Measurements from ENCODE around the gene SDC1. TPM values are rescaled to one million over a fixed set of nuclear protein-coding genes. Genes with fewer than 3 reads are reported as not detected.

The SDC1 gene
- total RNA-seq, 1 donor from 2014 or later: 3.6 TPM

DNA sequence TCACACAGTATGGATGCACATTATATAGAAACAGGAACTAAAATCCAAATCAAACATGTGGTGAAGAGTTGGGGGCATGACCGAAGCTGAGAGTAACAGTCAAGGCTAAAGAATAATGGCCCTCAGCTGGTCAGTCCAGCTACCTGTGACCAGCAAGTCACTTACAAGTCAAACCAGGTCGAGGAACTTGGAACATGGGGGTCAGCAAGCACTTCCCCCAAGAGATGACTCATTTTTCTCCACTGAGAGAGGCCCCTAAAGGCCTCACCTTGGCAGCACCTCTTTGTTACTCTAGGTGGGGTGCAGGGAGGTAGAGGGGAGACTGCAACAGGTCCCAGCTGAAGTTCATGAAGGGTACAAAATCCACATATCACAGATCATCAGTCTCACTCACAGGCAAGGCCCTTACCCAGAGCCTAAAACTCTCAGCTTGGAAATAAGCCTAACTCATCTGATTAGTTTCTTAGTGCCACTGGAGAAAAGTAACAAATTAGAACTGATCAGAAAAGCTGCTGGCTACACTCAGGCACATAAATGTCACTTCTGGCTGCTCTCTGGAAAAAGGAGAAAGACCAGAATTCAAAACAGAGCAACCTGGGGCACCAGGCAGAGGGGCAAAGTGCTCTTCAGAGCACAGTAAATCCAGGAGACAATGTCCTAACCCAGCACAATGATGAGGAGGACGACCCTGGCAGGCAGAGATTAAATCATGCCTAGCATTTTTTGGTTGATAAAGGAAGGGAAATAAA lies 4.0 kb downstream of the SDC1 start:
- Mint-ChIP-seq H3K27ac (ENCODE audit: unreplicated experiment) (no peak overlapping the region), H3K9me3 (ENCODE audit: unreplicated experiment) (no peaks in the 10 kb centered on the region), H3K4me1 (ENCODE audit: unreplicated experiment) (peaks cover 4% of the 10 kb centered on the region), H3K27me3 (ENCODE audit: unreplicated experiment) (peaks cover 21% of the 10 kb centered on the region), H3K36me3 (ENCODE audit: low read depth, unreplicated experiment) (peaks cover 4% of the 10 kb centered on the region), H3K4me3 (ENCODE audit: unreplicated experiment) (no peak overlapping the region)
- no peak for DNase-seq (ENCODE audit: low spot score)
- TF ChIP-seq, protein P1, sequence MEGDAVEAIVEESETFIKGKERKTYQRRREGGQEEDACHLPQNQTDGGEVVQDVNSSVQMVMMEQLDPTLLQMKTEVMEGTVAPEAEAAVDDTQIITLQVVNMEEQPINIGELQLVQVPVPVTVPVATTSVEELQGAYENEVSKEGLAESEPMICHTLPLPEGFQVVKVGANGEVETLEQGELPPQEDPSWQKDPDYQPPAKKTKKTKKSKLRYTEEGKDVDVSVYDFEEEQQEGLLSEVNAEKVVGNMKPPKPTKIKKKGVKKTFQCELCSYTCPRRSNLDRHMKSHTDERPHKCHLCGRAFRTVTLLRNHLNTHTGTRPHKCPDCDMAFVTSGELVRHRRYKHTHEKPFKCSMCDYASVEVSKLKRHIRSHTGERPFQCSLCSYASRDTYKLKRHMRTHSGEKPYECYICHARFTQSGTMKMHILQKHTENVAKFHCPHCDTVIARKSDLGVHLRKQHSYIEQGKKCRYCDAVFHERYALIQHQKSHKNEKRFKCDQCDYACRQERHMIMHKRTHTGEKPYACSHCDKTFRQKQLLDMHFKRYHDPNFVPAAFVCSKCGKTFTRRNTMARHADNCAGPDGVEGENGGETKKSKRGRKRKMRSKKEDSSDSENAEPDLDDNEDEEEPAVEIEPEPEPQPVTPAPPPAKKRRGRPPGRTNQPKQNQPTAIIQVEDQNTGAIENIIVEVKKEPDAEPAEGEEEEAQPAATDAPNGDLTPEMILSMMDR (IDR thresholded peaks at IDR 0.05; ENCODE audit: unreplicated experiment): no peak

GRCh38 chr2:20219763-20220380 lies 5.1 kb downstream of the SDC1 start:
- TF ChIP-seq, protein P1 (IDR thresholded peaks at IDR 0.05; ENCODE audit: unreplicated experiment): no peak
- H3K27ac Mint-ChIP-seq (ENCODE audit: unreplicated experiment): peak overlapping the region; percentile 13
- no peaks in the 10 kb centered on the region for H3K9me3 Mint-ChIP-seq (ENCODE audit: unreplicated experiment)
- peaks cover 4% of the 10 kb centered on the region for H3K4me1 Mint-ChIP-seq (ENCODE audit: unreplicated experiment)
- H3K36me3 Mint-ChIP-seq (ENCODE audit: low read depth, unreplicated experiment): peaks cover 4% of the 10 kb centered on the region
- peaks cover 25% of the 10 kb centered on the region for H3K27me3 Mint-ChIP-seq (ENCODE audit: unreplicated experiment)
- DNase-seq (ENCODE audit: low spot score): no peak
- H3K4me3 Mint-ChIP-seq (ENCODE audit: unreplicated experiment): no peak overlapping the region

DNA sequence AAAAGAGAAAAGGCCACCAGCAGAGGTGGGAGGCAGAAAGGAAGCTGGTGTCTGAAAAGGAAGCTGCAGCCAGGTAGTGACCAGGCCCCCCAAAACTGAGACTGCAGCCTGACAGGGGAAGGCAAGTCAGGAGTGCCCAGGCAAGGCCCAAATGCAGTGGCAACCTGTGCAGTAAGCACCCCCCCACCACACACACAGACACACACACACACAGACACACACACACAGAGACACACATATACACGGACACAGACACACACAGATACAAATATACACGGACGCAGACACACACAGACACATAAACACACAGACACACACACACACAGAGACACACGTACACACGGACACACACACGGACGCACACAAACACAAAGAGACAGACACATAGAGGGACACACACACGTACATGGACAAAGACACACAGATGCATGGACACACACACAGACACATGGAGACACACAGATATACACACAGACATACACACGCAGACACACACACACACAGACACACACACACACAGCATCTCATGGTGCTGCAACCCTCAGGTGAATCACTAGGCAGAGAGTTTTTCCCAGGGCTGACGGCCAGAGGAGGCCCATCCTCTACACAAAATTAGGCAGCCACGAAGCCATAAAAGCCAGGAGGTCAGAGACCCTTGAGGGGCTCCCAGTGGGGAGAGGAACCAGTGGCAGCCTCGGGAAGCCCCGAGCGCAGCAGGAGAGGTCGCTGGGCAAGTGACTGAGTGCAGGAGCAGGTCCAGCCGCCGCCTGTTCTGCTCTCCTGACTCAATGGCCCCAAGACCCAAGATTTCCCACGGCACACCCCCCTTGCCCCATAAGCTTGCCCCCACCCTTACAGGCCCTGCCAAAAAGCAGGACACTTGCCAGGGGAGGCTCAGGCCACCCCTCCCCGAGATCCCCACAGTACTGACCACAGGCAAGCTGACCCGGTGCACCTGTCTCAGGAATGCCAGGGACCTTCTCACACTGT lies 6.3 kb downstream of the SDC1 start:
- Mint-ChIP-seq H3K36me3 (ENCODE audit: low read depth, unreplicated experiment) (peaks cover 4% of the 10 kb centered on the region), H3K4me1 (ENCODE audit: unreplicated experiment) (peaks cover 4% of the 10 kb centered on the region), H3K4me3 (ENCODE audit: unreplicated experiment) (peak overlapping the region; percentile 17), H3K27me3 (ENCODE audit: unreplicated experiment) (peaks cover 28% of the 10 kb centered on the region), H3K27ac (ENCODE audit: unreplicated experiment) (peak overlapping the region; percentile 39), H3K9me3 (ENCODE audit: unreplicated experiment) (no peaks in the 10 kb centered on the region)
- DNase-seq (ENCODE audit: low spot score): no peak
- TF ChIP-seq, protein P1 (IDR thresholded peaks at IDR 0.05; ENCODE audit: unreplicated experiment): no peak

DNA sequence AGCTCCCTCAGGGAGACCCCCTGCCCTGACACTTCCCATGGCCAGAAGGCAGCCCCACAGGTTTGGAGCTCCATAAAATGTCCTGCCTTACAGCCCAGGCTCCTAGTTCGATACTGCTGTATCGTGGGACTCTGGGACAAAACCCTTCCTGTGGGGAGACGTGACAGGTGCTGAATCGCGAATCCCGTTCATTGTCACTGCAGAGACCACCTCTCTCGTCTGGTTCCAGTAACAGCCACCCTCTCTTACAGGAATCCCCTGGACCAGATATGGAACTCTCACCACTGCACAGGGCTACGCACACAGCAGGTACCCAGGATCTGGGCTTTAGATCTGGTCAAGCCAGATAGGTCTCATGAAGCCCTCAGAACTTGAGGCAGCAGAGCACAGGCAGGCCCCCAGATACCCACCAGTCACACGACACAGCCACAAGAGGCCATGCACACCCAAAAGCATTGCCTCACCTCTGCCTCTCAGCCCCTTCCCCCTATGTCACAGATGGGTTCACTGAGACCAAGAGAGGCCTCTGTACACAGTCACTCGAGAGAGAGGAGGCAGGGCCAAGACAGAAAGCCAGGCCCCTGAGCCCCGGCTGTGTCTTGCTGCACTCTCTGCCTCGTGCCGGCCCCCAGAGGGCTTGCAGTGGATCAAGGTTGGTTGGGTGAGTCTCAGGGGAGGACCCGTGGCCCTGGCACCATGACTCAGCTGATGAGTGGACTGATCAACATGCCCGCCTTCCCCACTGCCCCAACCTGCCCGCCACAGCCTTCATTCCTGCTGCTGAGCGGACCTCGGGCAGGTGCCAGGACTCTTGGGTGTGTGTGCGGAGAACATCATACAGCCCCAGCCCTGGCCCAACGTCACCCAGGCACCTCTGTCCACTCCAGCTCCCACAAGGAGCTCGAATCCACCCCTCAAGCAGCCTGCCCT lies 7.6 kb downstream of the SDC1 start:
- Mint-ChIP-seq H3K27me3 (ENCODE audit: unreplicated experiment) (peaks cover 22% of the 10 kb centered on the region), H3K4me3 (ENCODE audit: unreplicated experiment) (no peak overlapping the region), H3K9me3 (ENCODE audit: unreplicated experiment) (no peaks in the 10 kb centered on the region), H3K27ac (ENCODE audit: unreplicated experiment) (no peak overlapping the region), H3K36me3 (ENCODE audit: low read depth, unreplicated experiment) (peaks cover 4% of the 10 kb centered on the region), H3K4me1 (ENCODE audit: unreplicated experiment) (peaks cover 4% of the 10 kb centered on the region)
- TF ChIP-seq, protein P1 (IDR thresholded peaks at IDR 0.05; ENCODE audit: unreplicated experiment): no peak
- no peak for DNase-seq (ENCODE audit: low spot score)

Data from endothelial cell (in vitro differentiated cells).